HCT116 (cell line): ENCODE measurements around the gene OLAH. TPM values are rescaled to one million over a fixed set of nuclear protein-coding genes. Genes with fewer than 3 reads are reported as not detected.

Source experiments
- ATAC-seq: fragments of 200-7000 bp; cut with Tn5 transposase; 2 replicates; pipeline ENCODE4 v1.9.1; 2020; ENCODE audit warnings: mild to moderate bottlenecking, moderate library complexity
- BruUV-seq: library from RNA; stranded (reverse); fragments of 400-500 nt; replicated peaks from 2 replicates; lab custom pipeline; 2021; lab: Mats Ljungman, UMichigan
- CTCF ChIA-PET: fragments of 300-600 bp; sonication (Branson Sonifier 250); formaldehyde crosslinking; loops from one replicate; lab custom pipeline; 2021; ENCODE audit warnings: antibody characterized with exemption; lab: Charles Lee
- POLR2A ChIA-PET: fragments of 300-600, 350-600 bp; sonication (Branson Sonifier 250); formaldehyde crosslinking; loops from one replicate; lab custom pipeline; 2021; ENCODE audit warnings: antibody characterized with exemption; lab: Charles Lee
- RAD21 ChIA-PET, 2 experiments: fragments of 300-600 bp; sonication (Branson Sonifier 250); formaldehyde crosslinking; loops; one replicate each; lab custom pipeline; 2023; ENCODE audit warnings: low total read pairs in 2 of 2; ENCODE audit not compliant: uncharacterized antibody in 2 of 2, unreplicated experiment in 2 of 2, low non-redundant PET in 1 of 2; lab: Charles Lee
- DNase-seq: peaks from one replicate; pipeline ENCODE4 v3.0.0-alpha.2; 2010; ENCODE audit warnings: low read depth, low spot score
- H2AFZ ChIP-seq: fragments of 200-600 bp; shearing (Covaris generic), sonication (generic); 2 replicates; pipeline ENCODE4 v1.6.1; 2017; ENCODE audit warnings: low read depth, mixed run types, mixed read lengths, antibody characterized with exemption, low read length; ENCODE audit not compliant: poor library complexity, severe bottlenecking
- H3K27ac ChIP-seq: 2 replicates; pipeline ENCODE4 v1.5.1; 2012; ENCODE audit warnings: low read depth, low read length
- H3K27me3 ChIP-seq: fragments of 200-600 bp; sonication (generic); 2 replicates; pipeline ENCODE4 v1.6.1; 2016; ENCODE audit warnings: mixed run types, low read length, mixed read lengths; ENCODE audit not compliant: insufficient read depth
- H3K36me3 ChIP-seq, 2 experiments: fragments of 200-500 bp in 1 of 2; fragments of 200-600 bp in 1 of 2; sonication (Bioruptor generic) in 1 of 2; sonication (generic) in 1 of 2; 2 replicates each; pipeline versions ENCODE4 v1.5.1 to v1.6.1; 2014 to 2016; ENCODE audit warnings: low read length in 2 of 2, inconsistent platforms in 1 of 2, mixed read lengths in 1 of 2, mixed run types in 1 of 2; ENCODE audit not compliant: insufficient read depth in 2 of 2, control insufficient read depth in 1 of 2
- H3K4me1 ChIP-seq, 2 experiments: fragments of 200-600 bp in 1 of 2; sonication (generic) in 1 of 2; 2 replicates each; pipeline versions ENCODE4 v1.5.1 to v1.6.1; 2012 to 2017; ENCODE audit warnings: low read length in 2 of 2, inconsistent platforms in 1 of 2, mild to moderate bottlenecking in 1 of 2, mixed read lengths in 1 of 2, mixed run types in 1 of 2, moderate library complexity in 1 of 2; ENCODE audit not compliant: insufficient read depth in 2 of 2, control insufficient read depth in 1 of 2
- H3K4me2 ChIP-seq: fragments of 200-600 bp; sonication (generic); 2 replicates; pipeline ENCODE4 v1.6.1; 2017; ENCODE audit warnings: mixed run types, low read length, mixed read lengths
- H3K4me3 ChIP-seq, 2 experiments: fragments of 200-600 bp in 1 of 2; sonication (generic) in 1 of 2; replicated peaks in 1 of 2; 2 replicates each; pipeline ENCODE4 v1.5.1; 2011 to 2016; ENCODE audit warnings: low read length in 2 of 2, control low read depth in 1 of 2, low read depth in 1 of 2, mild to moderate bottlenecking in 1 of 2, mixed read lengths in 1 of 2, mixed run types in 1 of 2
- H3K79me2 ChIP-seq: fragments of 200-600 bp; sonication (generic); 2 replicates; pipeline ENCODE4 v1.6.1; 2017; ENCODE audit warnings: mild to moderate bottlenecking, mixed run types, low read length, moderate library complexity, mixed read lengths; ENCODE audit not compliant: insufficient read depth
- H3K9ac ChIP-seq: fragments of 200-600 bp; sonication (generic); 2 replicates; pipeline ENCODE4 v1.6.1; 2016; ENCODE audit warnings: low read length, mixed read lengths
- H3K9me2 ChIP-seq: fragments of 200-600 bp; sonication (generic), shearing (Covaris generic); 2 replicates; pipeline ENCODE4 v1.6.1; 2017; ENCODE audit warnings: mixed run types, mild to moderate bottlenecking, moderate library complexity; ENCODE audit not compliant: insufficient read depth
- H3K9me3 ChIP-seq, 2 experiments: fragments of 200-500 bp in 1 of 2; fragments of 200-600 bp in 1 of 2; sonication (Bioruptor generic) in 1 of 2; sonication (generic) in 1 of 2; 2 replicates each; pipeline ENCODE4 v1.6.1; 2014 to 2017; ENCODE audit warnings: low read length in 2 of 2, mixed read lengths in 2 of 2, inconsistent platforms in 1 of 2, low read depth in 1 of 2, mild to moderate bottlenecking in 1 of 2, mixed run types in 1 of 2, moderate library complexity in 1 of 2; ENCODE audit not compliant: control insufficient read depth in 1 of 2, insufficient read depth in 1 of 2
- H4K20me1 ChIP-seq: fragments of 200-600 bp; sonication (generic), shearing (Covaris generic); 2 replicates; pipeline ENCODE4 v1.6.1; 2017; ENCODE audit warnings: mixed run types, mild to moderate bottlenecking, moderate library complexity; ENCODE audit not compliant: insufficient read depth
- CEBPB ChIP-seq: IDR thresholded peaks from 2 replicates; pipeline ENCODE4 v1.6.1; 2012; ENCODE audit warnings: low read depth
- EGR1 ChIP-seq: IDR thresholded peaks from 2 replicates; pipeline ENCODE4 v1.6.1; 2012; ENCODE audit warnings: low read depth
- ELF1 ChIP-seq: IDR thresholded peaks from 2 replicates; pipeline ENCODE4 v1.6.1; 2012; ENCODE audit warnings: low read depth, borderline replicate concordance
- EZH2phosphoT487 ChIP-seq: fragments of 200-600 bp; IDR thresholded peaks from 2 replicates; pipeline ENCODE4 v1.6.1; 2018; ENCODE audit warnings: antibody characterized with exemption, borderline replicate concordance
- JUND ChIP-seq: IDR thresholded peaks from 2 replicates; pipeline ENCODE4 v1.6.1; 2012
- POLR2A ChIP-seq: IDR thresholded peaks from 2 replicates; pipeline ENCODE4 v1.7.0; 2011; ENCODE audit warnings: borderline replicate concordance; ENCODE audit not compliant: insufficient read depth, insufficient read length; ENCODE audit errors: extremely low read depth
- SIN3A ChIP-seq: IDR thresholded peaks from 2 replicates; pipeline ENCODE4 v1.6.1; 2012; ENCODE audit warnings: low read depth
- SP1 ChIP-seq: IDR thresholded peaks from 2 replicates; pipeline ENCODE4 v1.6.1; 2012; ENCODE audit warnings: low read depth
- TCF7L2 ChIP-seq: IDR thresholded peaks from 2 replicates; pipeline ENCODE4 v1.7.0; 2011; ENCODE audit warnings: borderline replicate concordance, inconsistent platforms; ENCODE audit not compliant: insufficient read depth, insufficient read length; ENCODE audit errors: extremely low read depth
- YY1 ChIP-seq: IDR thresholded peaks from 2 replicates; pipeline ENCODE4 v1.6.1; 2011; ENCODE audit warnings: low read length, low read depth, moderate library complexity, mild to moderate bottlenecking; ENCODE audit not compliant: insufficient replicate concordance; ENCODE audit errors: extremely low read depth
- intact Hi-C: fragments of 100-400 bp; cut with micrococcal nuclease; formaldehyde crosslinking; loops from 2 replicates; pipeline ENCODE4 v1.10.0; 2022
- total RNA-seq: library from RNA; stranded (reverse); gene quantifications from one replicate; pipeline ENCODE4 v1.2.1, GENCODE V29; 2021; ENCODE audit not compliant: unreplicated experiment
- TF ChIP-seq, protein P1 (sequence below): IDR thresholded peaks from 2 replicates; pipeline ENCODE4 v1.6.1; 2011; ENCODE audit warnings: mild to moderate bottlenecking, low read length, moderate library complexity; ENCODE audit not compliant: insufficient replicate concordance; ENCODE audit errors: extremely low read depth

The OLAH gene
- total RNA-seq, 1 experiment from 2014 or later: not detected

DNA sequence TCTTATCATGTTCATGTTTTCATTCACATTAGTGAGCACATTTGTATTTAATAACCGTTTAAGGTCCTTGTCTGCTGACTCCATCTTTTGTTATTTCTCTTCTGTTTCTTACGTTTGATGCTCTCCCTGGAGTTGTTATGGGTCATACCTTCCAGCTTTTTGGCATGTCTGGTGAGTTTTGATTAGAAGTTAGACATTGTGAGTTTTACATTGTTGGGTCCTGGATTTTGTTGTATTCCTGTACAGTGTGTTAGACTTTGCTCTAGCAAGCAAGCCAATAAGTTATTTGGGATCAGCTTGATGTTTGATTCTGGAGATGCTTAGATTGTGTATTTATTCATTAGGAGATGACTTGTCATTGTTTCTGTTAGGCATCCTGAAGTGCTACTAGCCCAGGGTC is 16.9 kb downstream of the OLAH start:
- no TSS peak for BruUV-seq
- ChIA-PET POLR2A (no interaction called here), CTCF (no interaction called here), RAD21 (no interaction called here)
- no peak for ATAC-seq
- Histone ChIP-seq H3K9ac (no peak overlapping the region), H4K20me1 (no peaks in the 10 kb centered on the region), H3K36me3 (no peaks in the 10 kb centered on the region), H3K4me3 (no peak overlapping the region), H3K9me3 (no peaks in the 10 kb centered on the region), H3K4me2 (no peak overlapping the region), H3K27ac (no peak overlapping the region), H3K79me2 (no peaks in the 10 kb centered on the region), H3K27me3 (no peaks in the 10 kb centered on the region), H3K9me2 (no peaks in the 10 kb centered on the region), H2AFZ (no peak overlapping the region), H3K4me1 (no peaks in the 10 kb centered on the region)
- DNase-seq: no peak
- intact Hi-C loops: no loop called here
- no peak for TF ChIP-seq SIN3A
- TF ChIP-seq, protein P1, sequence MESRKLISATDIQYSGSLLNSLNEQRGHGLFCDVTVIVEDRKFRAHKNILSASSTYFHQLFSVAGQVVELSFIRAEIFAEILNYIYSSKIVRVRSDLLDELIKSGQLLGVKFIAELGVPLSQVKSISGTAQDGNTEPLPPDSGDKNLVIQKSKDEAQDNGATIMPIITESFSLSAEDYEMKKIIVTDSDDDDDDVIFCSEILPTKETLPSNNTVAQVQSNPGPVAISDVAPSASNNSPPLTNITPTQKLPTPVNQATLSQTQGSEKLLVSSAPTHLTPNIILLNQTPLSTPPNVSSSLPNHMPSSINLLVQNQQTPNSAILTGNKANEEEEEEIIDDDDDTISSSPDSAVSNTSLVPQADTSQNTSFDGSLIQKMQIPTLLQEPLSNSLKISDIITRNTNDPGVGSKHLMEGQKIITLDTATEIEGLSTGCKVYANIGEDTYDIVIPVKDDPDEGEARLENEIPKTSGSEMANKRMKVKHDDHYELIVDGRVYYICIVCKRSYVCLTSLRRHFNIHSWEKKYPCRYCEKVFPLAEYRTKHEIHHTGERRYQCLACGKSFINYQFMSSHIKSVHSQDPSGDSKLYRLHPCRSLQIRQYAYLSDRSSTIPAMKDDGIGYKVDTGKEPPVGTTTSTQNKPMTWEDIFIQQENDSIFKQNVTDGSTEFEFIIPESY: no peak
- no peak for TF ChIP-seq EGR1
- TF ChIP-seq YY1: no peak
- TF ChIP-seq TCF7L2: no peak
- no peak for TF ChIP-seq JUND

DNA sequence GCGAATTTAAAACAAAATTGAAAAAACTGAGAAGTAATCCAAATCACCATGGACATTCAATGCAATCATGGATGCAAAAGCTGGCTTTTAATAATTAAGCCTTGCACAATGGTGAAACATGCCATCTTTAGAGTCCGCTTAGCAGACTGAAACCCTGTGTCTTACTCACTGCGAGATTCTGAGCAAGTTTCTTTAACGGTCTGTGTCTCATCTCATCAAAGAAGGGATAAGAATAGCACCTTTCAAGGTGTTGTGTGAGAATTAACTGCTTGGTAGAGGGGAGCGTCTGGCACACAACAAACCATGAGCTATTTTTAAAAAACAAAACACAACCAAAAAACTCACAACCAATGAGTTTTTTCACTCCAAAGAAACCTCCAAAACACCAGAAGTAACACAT is 23.4 kb downstream of the OLAH start:
- CTCF ChIA-PET: no interaction called here
- Histone ChIP-seq H3K4me1 (no peaks in the 10 kb centered on the region), H3K27ac (no peak overlapping the region), H3K79me2 (no peaks in the 10 kb centered on the region), H3K9me3 (no peaks in the 10 kb centered on the region), H3K36me3 (no peaks in the 10 kb centered on the region), H3K4me2 (no peak overlapping the region), H3K4me3 (no peak overlapping the region), H3K27me3 (no peaks in the 10 kb centered on the region), H2AFZ (no peak overlapping the region), H4K20me1 (no peaks in the 10 kb centered on the region), H3K9ac (no peak overlapping the region), H3K9me2 (no peaks in the 10 kb centered on the region)
- no peak for ATAC-seq
- RAD21 ChIA-PET: no interaction called here
- POLR2A ChIA-PET: no interaction called here
- no peak for DNase-seq
- BruUV-seq: no TSS peak
- intact Hi-C loops: no loop called here
- TF ChIP-seq SP1: no peak
- no peak for TF ChIP-seq ELF1
- no peak for TF ChIP-seq CEBPB
- TF ChIP-seq POLR2A: no peak
- TF ChIP-seq EZH2phosphoT487: no peak
- TF ChIP-seq TCF7L2: no peak
